OCI-LY1 (cell line): ENCODE data around the gene CELF4.

Experiments
- H2AFZ ChIP-seq: fragments of 200-600 bp; sonication (generic), shearing (Covaris generic); 2 replicates; pipeline ENCODE4 v1.6.0; 2014; ENCODE audit warnings: antibody characterized with exemption, mild to moderate bottlenecking, low read length
- H3F3A ChIP-seq: fragments of 200-600 bp; sonication (generic), shearing (Covaris generic); 2 replicates; pipeline ENCODE4 v1.6.0; 2014; ENCODE audit warnings: mild to moderate bottlenecking, antibody characterized with exemption, low read length, moderate library complexity; ENCODE audit not compliant: insufficient read depth
- H3K27ac ChIP-seq: fragments of 200-600 bp; sonication (generic); 2 replicates; pipeline ENCODE4 v1.5.1; 2014; ENCODE audit warnings: low read length, mixed run types, mild to moderate bottlenecking, low read depth; ENCODE audit not compliant: poor library complexity, severe bottlenecking
- H3K27me3 ChIP-seq: fragments of 200-600 bp; sonication (generic); 2 replicates; pipeline ENCODE4 v1.6.0; 2014; ENCODE audit warnings: antibody characterized with exemption, mild to moderate bottlenecking, low read length, moderate library complexity; ENCODE audit not compliant: insufficient read depth
- H3K36me3 ChIP-seq: fragments of 200-600 bp; sonication (generic); 2 replicates; pipeline ENCODE4 v1.6.1; 2014; ENCODE audit warnings: mild to moderate bottlenecking, antibody characterized with exemption, low read length, moderate library complexity, mixed read lengths; ENCODE audit not compliant: insufficient read depth
- H3K4me1 ChIP-seq: fragments of 200-600 bp; sonication (generic); 2 replicates; pipeline ENCODE4 v1.5.1; 2014; ENCODE audit warnings: mild to moderate bottlenecking, low read length, moderate library complexity; ENCODE audit not compliant: insufficient read depth, severe bottlenecking
- H3K4me2 ChIP-seq: fragments of 200-600 bp; sonication (generic), shearing (Covaris generic); 2 replicates; pipeline ENCODE4 v1.6.1; 2014; ENCODE audit warnings: low read length
- H3K4me3 ChIP-seq: fragments of 200-600 bp; sonication (generic); 2 replicates; pipeline ENCODE4 v1.5.1; 2014; ENCODE audit warnings: low read length, low read depth, mild to moderate bottlenecking, mixed read lengths; ENCODE audit not compliant: poor library complexity, severe bottlenecking
- H3K79me2 ChIP-seq: fragments of 200-600 bp; shearing (Covaris generic); 2 replicates; pipeline ENCODE4 v1.6.1; 2016; ENCODE audit warnings: mixed run types, low read length, mixed read lengths; ENCODE audit not compliant: insufficient read depth
- H3K9ac ChIP-seq: fragments of 200-600 bp; sonication (generic), shearing (Covaris generic); 2 replicates; pipeline ENCODE4 v1.6.1; 2014; ENCODE audit warnings: mild to moderate bottlenecking, low read length, mixed read lengths
- H3K9me2 ChIP-seq: fragments of 200-600 bp; sonication (generic), shearing (Covaris generic); 2 replicates; pipeline ENCODE4 v1.6.1; 2014; ENCODE audit warnings: low read depth, mild to moderate bottlenecking, low read length, mixed read lengths
- H3K9me3 ChIP-seq: fragments of 200-600 bp; shearing (Covaris generic); 2 replicates; pipeline ENCODE4 v1.6.1; 2014; ENCODE audit warnings: low read length, mixed read lengths
- H4K20me1 ChIP-seq: fragments of 200-600 bp; sonication (generic), shearing (Covaris generic); 2 replicates; pipeline ENCODE4 v1.6.0; 2016; ENCODE audit warnings: mild to moderate bottlenecking, low read length; ENCODE audit not compliant: insufficient read depth
- EZH2 ChIP-seq: fragments of 200-600 bp; sonication (generic), shearing (Covaris generic); IDR thresholded peaks from 2 replicates; pipeline ENCODE4 v1.8.0; 2017; ENCODE audit warnings: borderline replicate concordance, mixed run types, mild to moderate bottlenecking, antibody characterized with exemption, low read length, moderate library complexity, mixed read lengths
- TF ChIP-seq, protein P1 (sequence below): fragments of 200-600 bp; sonication (generic), shearing (Covaris generic); IDR thresholded peaks from 2 replicates; pipeline ENCODE4 v1.5.1; 2017; ENCODE audit warnings: mild to moderate bottlenecking, antibody characterized with exemption, low read length, moderate library complexity, mixed read lengths

CELF4 gene

DNA sequence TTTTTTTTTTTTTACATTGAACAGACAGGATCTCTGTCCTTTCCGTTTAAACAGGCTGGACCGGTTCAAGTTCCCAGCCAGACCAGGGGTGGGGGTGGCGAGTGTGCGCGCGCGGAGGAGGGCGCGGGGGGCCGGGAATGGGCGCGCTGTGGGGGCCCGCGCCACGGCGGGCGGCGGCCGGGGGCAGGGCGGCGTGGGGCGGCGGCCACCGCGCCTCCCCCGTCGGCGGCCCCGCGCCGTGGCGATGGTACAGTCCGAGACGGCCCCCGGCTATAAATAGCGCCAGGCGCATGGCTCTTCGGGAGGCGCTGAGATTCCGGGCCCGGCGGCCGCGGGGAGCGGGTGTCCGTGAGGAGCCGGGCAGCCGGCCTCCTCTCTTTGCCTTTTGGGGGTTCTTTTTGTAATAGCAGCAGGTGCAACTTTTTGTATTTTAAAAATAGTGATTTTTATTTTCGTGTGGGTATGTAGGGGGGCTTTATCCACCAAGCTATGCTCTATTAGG lies 430 bp upstream of the CELF4 start:
- no peak overlapping the region for H3K9ac ChIP-seq

DNA sequence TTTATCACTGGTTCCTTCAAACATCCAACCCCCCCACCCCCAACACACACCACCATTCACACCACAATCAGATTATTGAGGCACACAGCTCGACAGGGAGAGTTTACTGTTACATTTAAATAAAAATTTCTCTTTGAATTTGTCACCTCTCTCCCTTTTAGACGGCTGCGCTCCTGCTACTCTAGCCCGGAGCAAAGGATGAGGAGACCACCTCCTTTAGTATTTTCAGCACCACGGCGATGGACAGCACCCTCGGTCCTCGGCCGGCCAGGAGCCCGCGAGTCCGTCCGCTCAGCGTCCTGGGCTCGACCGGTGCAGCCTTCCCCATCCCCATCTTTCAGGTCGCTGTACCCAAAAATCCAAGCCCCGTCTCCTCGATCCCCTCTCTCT lies 892 bp downstream of the CELF4 start:
- Histone ChIP-seq H3K36me3 (no peaks in the 10 kb centered on the region), H3K9ac (no peak overlapping the region), H3K27me3 (no peaks in the 10 kb centered on the region), H2AFZ (no peak overlapping the region), H4K20me1 (no peaks in the 10 kb centered on the region), H3F3A (no peaks in the 10 kb centered on the region), H3K4me3 (no peak overlapping the region), H3K27ac (no peak overlapping the region), H3K4me1 (no peaks in the 10 kb centered on the region), H3K79me2 (no peaks in the 10 kb centered on the region), H3K4me2 (no peak overlapping the region), H3K9me3 (no peaks in the 10 kb centered on the region), H3K9me2 (no peaks in the 10 kb centered on the region)
- TF ChIP-seq, protein P1, sequence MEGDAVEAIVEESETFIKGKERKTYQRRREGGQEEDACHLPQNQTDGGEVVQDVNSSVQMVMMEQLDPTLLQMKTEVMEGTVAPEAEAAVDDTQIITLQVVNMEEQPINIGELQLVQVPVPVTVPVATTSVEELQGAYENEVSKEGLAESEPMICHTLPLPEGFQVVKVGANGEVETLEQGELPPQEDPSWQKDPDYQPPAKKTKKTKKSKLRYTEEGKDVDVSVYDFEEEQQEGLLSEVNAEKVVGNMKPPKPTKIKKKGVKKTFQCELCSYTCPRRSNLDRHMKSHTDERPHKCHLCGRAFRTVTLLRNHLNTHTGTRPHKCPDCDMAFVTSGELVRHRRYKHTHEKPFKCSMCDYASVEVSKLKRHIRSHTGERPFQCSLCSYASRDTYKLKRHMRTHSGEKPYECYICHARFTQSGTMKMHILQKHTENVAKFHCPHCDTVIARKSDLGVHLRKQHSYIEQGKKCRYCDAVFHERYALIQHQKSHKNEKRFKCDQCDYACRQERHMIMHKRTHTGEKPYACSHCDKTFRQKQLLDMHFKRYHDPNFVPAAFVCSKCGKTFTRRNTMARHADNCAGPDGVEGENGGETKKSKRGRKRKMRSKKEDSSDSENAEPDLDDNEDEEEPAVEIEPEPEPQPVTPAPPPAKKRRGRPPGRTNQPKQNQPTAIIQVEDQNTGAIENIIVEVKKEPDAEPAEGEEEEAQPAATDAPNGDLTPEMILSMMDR: no peak
- no peak for TF ChIP-seq EZH2

More for the DNA sequence above, 430 bp upstream of the CELF4 start:
- no peak overlapping the region for H2AFZ ChIP-seq
- no peaks in the 10 kb centered on the region for H3K79me2 ChIP-seq
- H3K4me2 ChIP-seq: no peak overlapping the region
- no peak overlapping the region for H3K4me3 ChIP-seq
- no peaks in the 10 kb centered on the region for H3K9me3 ChIP-seq
- no peaks in the 10 kb centered on the region for H3K4me1 ChIP-seq
- no peaks in the 10 kb centered on the region for H3K27me3 ChIP-seq
- TF ChIP-seq EZH2: no peak
- TF ChIP-seq, protein P1: no peak
- no peaks in the 10 kb centered on the region for H4K20me1 ChIP-seq
- no peaks in the 10 kb centered on the region for H3K9me2 ChIP-seq
- H3F3A ChIP-seq: no peaks in the 10 kb centered on the region
- no peak overlapping the region for H3K27ac ChIP-seq
- no peaks in the 10 kb centered on the region for H3K36me3 ChIP-seq

DNA sequence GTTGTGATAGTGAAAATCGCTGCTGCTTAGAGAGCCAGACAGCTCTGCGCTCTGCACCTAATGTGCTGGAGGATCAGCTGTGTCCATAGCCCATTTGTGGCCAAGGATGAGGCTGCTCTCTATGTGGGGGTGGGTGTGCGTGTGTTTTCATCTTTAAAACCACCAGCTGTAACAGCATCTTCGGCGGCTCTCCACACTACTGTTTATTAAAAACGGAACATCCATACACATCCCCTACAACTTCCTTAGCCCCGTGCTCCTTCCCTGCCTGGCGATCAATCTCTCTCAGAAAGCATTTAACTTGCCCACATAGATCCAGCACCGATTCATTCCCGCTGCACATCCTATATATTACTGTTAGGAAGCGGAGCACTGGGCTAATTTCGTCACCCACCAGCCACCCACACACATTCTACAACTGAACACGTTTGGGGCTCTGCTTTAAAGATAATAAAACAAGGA lies 1.6 kb downstream of the CELF4 start:
- no peak overlapping the region for H3K9ac ChIP-seq
- no peak overlapping the region for H3K4me2 ChIP-seq
- no peaks in the 10 kb centered on the region for H3K4me1 ChIP-seq
- no peaks in the 10 kb centered on the region for H4K20me1 ChIP-seq
- H2AFZ ChIP-seq: no peak overlapping the region
- no peak for TF ChIP-seq EZH2
- TF ChIP-seq, protein P1: no peak
- no peaks in the 10 kb centered on the region for H3K9me2 ChIP-seq
- H3K27me3 ChIP-seq: no peaks in the 10 kb centered on the region
- no peaks in the 10 kb centered on the region for H3K79me2 ChIP-seq
- no peaks in the 10 kb centered on the region for H3F3A ChIP-seq
- H3K27ac ChIP-seq: no peak overlapping the region
- no peaks in the 10 kb centered on the region for H3K36me3 ChIP-seq
- no peaks in the 10 kb centered on the region for H3K9me3 ChIP-seq
- no peak overlapping the region for H3K4me3 ChIP-seq
